ENCODE data around the gene RERG. TPM values are rescaled to one million over a fixed set of nuclear protein-coding genes. Genes with fewer than 3 reads are reported as not detected.

RERG gene
- total RNA-seq, 1 donor from 2014 or later, result 24.2 TPM

- Mint-ChIP-seq H3K9me3 (no peaks in the 10 kb centered on the region), H3K4me1 (ENCODE audit: unreplicated experiment) (peaks cover 25% of the 10 kb centered on the region), H3K36me3 (peaks cover 18% of the 10 kb centered on the region), H3K27me3 (peaks cover 3% of the 10 kb centered on the region), H3K27ac (peak overlapping the region; percentile 11), H3K4me3 (peak overlapping the region; percentile 31)
- no peak for DNase-seq (ENCODE audit: extremely low spot score, unreplicated experiment)
- no peak for TF ChIP-seq CTCF (conservative IDR thresholded peaks at IDR 0.05)
These were observed 36.7 kb downstream of the RERG start for GRCh38 chr12:15184484-15184883.

- Mint-ChIP-seq H3K27ac (no peak overlapping the region), H3K4me3 (no peak overlapping the region), H3K36me3 (peaks cover 12% of the 10 kb centered on the region), H3K9me3 (no peaks in the 10 kb centered on the region), H3K4me1 (ENCODE audit: unreplicated experiment) (peaks cover 27% of the 10 kb centered on the region), H3K27me3 (peaks cover 2% of the 10 kb centered on the region)
- TF ChIP-seq CTCF (conservative IDR thresholded peaks at IDR 0.05), result no peak
- DNase-seq (ENCODE audit: extremely low spot score, unreplicated experiment), result no peak
These were observed 37.4 kb downstream of the RERG start for GRCh38 chr12:15183821-15184220.

GRCh38 chr12:15181017-15181683 lies 40.1 kb downstream of the RERG start:
- H3K36me3 Mint-ChIP-seq, result peaks cover 9% of the 10 kb centered on the region
- no peak for DNase-seq (ENCODE audit: extremely low spot score, unreplicated experiment)
- no peaks in the 10 kb centered on the region for H3K9me3 Mint-ChIP-seq
- peak overlapping the region; percentile 6 for H3K4me3 Mint-ChIP-seq
- H3K27ac Mint-ChIP-seq, result peak overlapping the region; percentile 64
- TF ChIP-seq CTCF (conservative IDR thresholded peaks at IDR 0.05), result no peak
- H3K4me1 Mint-ChIP-seq (ENCODE audit: unreplicated experiment), result peaks cover 27% of the 10 kb centered on the region
- no peaks in the 10 kb centered on the region for H3K27me3 Mint-ChIP-seq

- H3K27ac Mint-ChIP-seq, result no peak overlapping the region
- H3K9me3 Mint-ChIP-seq, result peaks cover 4% of the 10 kb centered on the region
- peaks cover 14% of the 10 kb centered on the region for H3K36me3 Mint-ChIP-seq
- H3K4me1 Mint-ChIP-seq (ENCODE audit: unreplicated experiment), result peaks cover 28% of the 10 kb centered on the region
- H3K27me3 Mint-ChIP-seq, result peaks cover 4% of the 10 kb centered on the region
- DNase-seq (ENCODE audit: extremely low spot score, unreplicated experiment), result no peak
- TF ChIP-seq CTCF (conservative IDR thresholded peaks at IDR 0.05), result no peak
- H3K4me3 Mint-ChIP-seq, result no peak overlapping the region
These were observed 40.9 kb downstream of the RERG start for GRCh38 chr12:15180325-15180724.

- no peak for DNase-seq (ENCODE audit: extremely low spot score, unreplicated experiment)
- peaks cover 15% of the 10 kb centered on the region for H3K36me3 Mint-ChIP-seq
- TF ChIP-seq CTCF (conservative IDR thresholded peaks at IDR 0.05), result no peak
- H3K4me3 Mint-ChIP-seq, result peak overlapping the region; percentile 35
- peak overlapping the region; percentile 14 for H3K27ac Mint-ChIP-seq
- peaks cover 4% of the 10 kb centered on the region for H3K9me3 Mint-ChIP-seq
- H3K4me1 Mint-ChIP-seq (ENCODE audit: unreplicated experiment), result peaks cover 23% of the 10 kb centered on the region
- H3K27me3 Mint-ChIP-seq, result peaks cover 4% of the 10 kb centered on the region
These were observed 41.5 kb downstream of the RERG start for GRCh38 chr12:15179672-15180071.
